ENCODE results near the gene TBC1D22A.

- TF ChIP-seq, protein P1, sequence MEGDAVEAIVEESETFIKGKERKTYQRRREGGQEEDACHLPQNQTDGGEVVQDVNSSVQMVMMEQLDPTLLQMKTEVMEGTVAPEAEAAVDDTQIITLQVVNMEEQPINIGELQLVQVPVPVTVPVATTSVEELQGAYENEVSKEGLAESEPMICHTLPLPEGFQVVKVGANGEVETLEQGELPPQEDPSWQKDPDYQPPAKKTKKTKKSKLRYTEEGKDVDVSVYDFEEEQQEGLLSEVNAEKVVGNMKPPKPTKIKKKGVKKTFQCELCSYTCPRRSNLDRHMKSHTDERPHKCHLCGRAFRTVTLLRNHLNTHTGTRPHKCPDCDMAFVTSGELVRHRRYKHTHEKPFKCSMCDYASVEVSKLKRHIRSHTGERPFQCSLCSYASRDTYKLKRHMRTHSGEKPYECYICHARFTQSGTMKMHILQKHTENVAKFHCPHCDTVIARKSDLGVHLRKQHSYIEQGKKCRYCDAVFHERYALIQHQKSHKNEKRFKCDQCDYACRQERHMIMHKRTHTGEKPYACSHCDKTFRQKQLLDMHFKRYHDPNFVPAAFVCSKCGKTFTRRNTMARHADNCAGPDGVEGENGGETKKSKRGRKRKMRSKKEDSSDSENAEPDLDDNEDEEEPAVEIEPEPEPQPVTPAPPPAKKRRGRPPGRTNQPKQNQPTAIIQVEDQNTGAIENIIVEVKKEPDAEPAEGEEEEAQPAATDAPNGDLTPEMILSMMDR (IDR thresholded peaks at IDR 0.05): no peak
- no peak for TF ChIP-seq POLR2A (IDR thresholded peaks at IDR 0.05)
Measured at GRCh38 chr22:46937185-46937584, 174.7 kb downstream of the TBC1D22A start.
